HL-60 (cell line): ENCODE measurements around the gene RASSF7.

ENCODE experiments used
- CTCF ChIP-seq: IDR thresholded peaks from one replicate; pipeline ENCODE4 v1.5.1; 2011; ENCODE audit warnings: low read length, control low read depth, inconsistent platforms; ENCODE audit not compliant: insufficient read depth
- GABPA ChIP-seq: IDR thresholded peaks from 2 replicates; pipeline ENCODE4 v1.6.1; 2012; ENCODE audit warnings: low read depth
- POLR2AphosphoS5 ChIP-seq: IDR thresholded peaks from 2 replicates; pipeline ENCODE4 v1.6.1; 2012; ENCODE audit warnings: low read depth
- REST ChIP-seq: IDR thresholded peaks from 2 replicates; pipeline ENCODE4 v1.6.1; 2012; ENCODE audit warnings: low read depth; ENCODE audit not compliant: insufficient replicate concordance

DNA sequence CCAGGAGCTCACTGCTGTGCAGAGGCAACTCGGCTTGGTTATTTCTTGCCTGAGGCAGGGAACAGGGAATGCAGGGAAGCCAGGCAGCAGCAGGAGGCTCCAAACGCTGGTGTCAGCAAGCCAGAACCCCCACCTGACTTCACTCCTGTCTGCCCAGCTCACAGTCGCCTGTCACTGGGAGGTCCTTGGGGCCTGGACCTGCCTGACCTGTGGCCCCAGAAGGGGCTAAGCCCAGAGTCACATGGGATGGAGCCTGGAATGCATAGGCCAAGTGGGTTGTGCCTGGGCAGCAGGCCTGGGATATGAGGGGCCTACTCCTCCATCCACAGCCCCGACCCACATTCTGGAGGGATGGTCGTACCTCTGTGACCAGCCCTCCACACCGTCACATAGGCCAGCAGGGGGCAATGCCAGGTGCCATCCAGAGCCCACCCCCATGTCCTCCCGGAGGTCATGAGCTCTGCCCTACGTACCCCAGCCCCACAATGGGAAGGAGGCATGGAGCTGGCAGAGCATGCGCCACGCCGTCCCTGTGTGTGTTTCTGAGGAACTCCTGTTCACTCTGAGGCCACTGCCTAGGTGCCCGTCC lies 5.2 kb downstream of the RASSF7 start:
- TF ChIP-seq CTCF (no peak), POLR2AphosphoS5 (no peak), REST (no peak), GABPA (no peak)
